IMR-90 (cell line): ENCODE measurements around the gene CGNL1. TPM values are rescaled to one million over a fixed set of nuclear protein-coding genes. Genes with fewer than 3 reads are reported as not detected.

Experiments
- ATAC-seq: fragments of 200-7000 bp; cut with Tn5 transposase; 2 replicates; pipeline ENCODE4 v1.9.1; 2020; ENCODE audit warnings: low read depth, mild to moderate bottlenecking, moderate library complexity
- BruUV-seq: library from RNA; stranded (reverse); fragments of 400-500 nt; replicated peaks from 2 replicates; lab custom pipeline; 2021; lab: Mats Ljungman, UMichigan
- CTCF ChIA-PET: fragments of 300-600 bp; formaldehyde crosslinking; extraction: SDS; loops from one replicate; lab custom pipeline; 2021; ENCODE audit warnings: antibody characterized with exemption; lab: Yijun Ruan, JAX
- POLR2A ChIA-PET: fragments of 300-600 bp; sonication (Branson Sonifier 250); formaldehyde crosslinking; loops from one replicate; lab custom pipeline; 2022; ENCODE audit warnings: antibody characterized with exemption; ENCODE audit not compliant: unreplicated experiment; lab: Charles Lee
- DNase-seq: peaks from one replicate; pipeline ENCODE4 v3.0.0; 2013
- H2AFZ ChIP-seq: replicated peaks from 2 replicates; pipeline ENCODE3; 2013; ENCODE audit warnings: low read length, mild to moderate bottlenecking; ENCODE audit not compliant: poor library complexity
- H2AK5ac ChIP-seq: 2 replicates; pipeline ENCODE4 v1.6.1; 2013; ENCODE audit warnings: low read depth, low read length, inconsistent platforms
- H2AK9ac ChIP-seq: replicated peaks from 2 replicates; pipeline ENCODE3; 2013; ENCODE audit warnings: mild to moderate bottlenecking, low read depth, low read length, moderate library complexity; ENCODE audit not compliant: poor library complexity
- H2BK120ac ChIP-seq: 2 replicates; pipeline ENCODE4 v1.6.1; 2013; ENCODE audit warnings: low read depth, low read length, inconsistent platforms
- H2BK15ac ChIP-seq: 3 replicates; pipeline ENCODE4 v1.6.1; 2013; ENCODE audit warnings: low read depth, low read length, inconsistent platforms
- H2BK20ac ChIP-seq: 2 replicates; pipeline ENCODE4 v1.6.1; 2013; ENCODE audit warnings: low read depth, mild to moderate bottlenecking, inconsistent platforms, low read length, moderate library complexity
- H2BK5ac ChIP-seq: 2 replicates; pipeline ENCODE4 v1.6.1; 2013; ENCODE audit warnings: mild to moderate bottlenecking, low read depth, low read length, inconsistent platforms; ENCODE audit not compliant: poor library complexity, severe bottlenecking
- H3K14ac ChIP-seq: replicated peaks from 2 replicates; pipeline ENCODE4 v1.6.1; 2013; ENCODE audit warnings: low read depth, low read length, inconsistent platforms
- H3K18ac ChIP-seq: 2 replicates; pipeline ENCODE4 v1.6.1; 2013; ENCODE audit warnings: low read depth, low read length, control low read depth
- H3K23ac ChIP-seq: 2 replicates; pipeline ENCODE4 v1.6.1; 2013; ENCODE audit warnings: low read depth, low read length, inconsistent platforms
- H3K27ac ChIP-seq: 2 replicates; pipeline ENCODE4 v1.5.1; 2013; ENCODE audit warnings: mild to moderate bottlenecking, control low read depth, low read length; ENCODE audit not compliant: insufficient read depth
- H3K27me3 ChIP-seq: 2 replicates; pipeline ENCODE4 v1.6.1; 2013; ENCODE audit warnings: low read length; ENCODE audit not compliant: control insufficient read depth, insufficient read depth
- H3K36me3 ChIP-seq: 2 replicates; pipeline ENCODE4 v1.6.1; 2013; ENCODE audit warnings: low read length, mixed read lengths; ENCODE audit not compliant: control insufficient read depth, insufficient read depth
- H3K4ac ChIP-seq: 2 replicates; pipeline ENCODE4 v1.6.1; 2013; ENCODE audit warnings: low read depth, low read length, inconsistent platforms
- H3K4me1 ChIP-seq: 2 replicates; pipeline ENCODE4 v1.6.1; 2013; ENCODE audit warnings: low read length, mixed read lengths; ENCODE audit not compliant: control insufficient read depth, insufficient read depth
- H3K4me2 ChIP-seq: 2 replicates; pipeline ENCODE4 v1.6.1; 2013; ENCODE audit warnings: low read depth, mild to moderate bottlenecking, control low read depth, low read length, moderate library complexity
- H3K4me3 ChIP-seq: 2 replicates; pipeline ENCODE4 v1.5.1; 2013; ENCODE audit warnings: low read depth, mild to moderate bottlenecking, control low read depth, low read length, moderate library complexity; ENCODE audit not compliant: insufficient read depth
- H3K56ac ChIP-seq: 2 replicates; pipeline ENCODE4 v1.6.1; 2013; ENCODE audit warnings: low read length, inconsistent platforms; ENCODE audit not compliant: insufficient read depth; ENCODE audit errors: extremely low read depth
- H3K79me1 ChIP-seq, 2 experiments: 2 replicates each; pipeline ENCODE4 v1.6.1; 2013; ENCODE audit warnings: low read length in 2 of 2, inconsistent platforms in 1 of 2, low read depth in 1 of 2
- H3K9ac ChIP-seq: 2 replicates; pipeline ENCODE4 v1.6.1; 2013; ENCODE audit warnings: low read depth, low read length, control low read depth
- H3K9me1 ChIP-seq: 2 replicates; pipeline ENCODE4 v1.6.1; 2013; ENCODE audit warnings: low read length, inconsistent platforms; ENCODE audit not compliant: insufficient read depth
- H3K9me3 ChIP-seq: 2 replicates; pipeline ENCODE4 v1.6.1; 2013; ENCODE audit warnings: low read length; ENCODE audit not compliant: control insufficient read depth, insufficient read depth
- H4K20me1 ChIP-seq: 2 replicates; pipeline ENCODE4 v1.6.1; 2013; ENCODE audit warnings: low read length, inconsistent platforms; ENCODE audit not compliant: insufficient read depth
- H4K5ac ChIP-seq: 2 replicates; pipeline ENCODE4 v1.6.1; 2013; ENCODE audit warnings: mild to moderate bottlenecking, low read depth, low read length, control low read depth
- H4K8ac ChIP-seq, 2 experiments: 2 replicates each; pipeline ENCODE4 v1.6.1; 2013; ENCODE audit warnings: low read depth in 2 of 2, low read length in 2 of 2, control low read depth in 1 of 2, inconsistent platforms in 1 of 2
- H4K91ac ChIP-seq: 2 replicates; pipeline ENCODE4 v1.6.1; 2013; ENCODE audit warnings: low read depth, low read length, inconsistent platforms; ENCODE audit not compliant: insufficient read depth
- CEBPB ChIP-seq: IDR thresholded peaks from 2 replicates; pipeline ENCODE4 v1.6.1; 2012; ENCODE audit warnings: low read depth, low read length, improper control_type of control experiment
- WGBS, 2 experiments: methylation state at CpG; one replicate each; pipeline versions ENCODE4 v1.1.5 to v1.1.7; 2013; ENCODE audit warnings: missing lambda C conversion rate in 2 of 2; ENCODE audit not compliant: insufficient read length in 1 of 2; ENCODE audit errors: extremely low coverage in 2 of 2; 5-methylcytosine and 5-hydroxymethylcytosine counted together
- dilution Hi-C: fragments of 300-500 bp; cut with HindIII; formaldehyde crosslinking; loops from one replicate; pipeline ENCODE4 v1.14.3; 2018; ENCODE audit warnings: low sequenced_read_pairs; ENCODE audit not compliant: unreplicated experiment
- in situ Hi-C: fragments of 300-500 bp; cut with MboI; formaldehyde crosslinking; loops from 3 replicates; pipeline ENCODE4 v1.14.3; 2019; ENCODE audit warnings: low sequenced_read_pairs, inconsistent platforms, mixed read lengths
- intact Hi-C: fragments of 100-400 bp; cut with micrococcal nuclease; formaldehyde crosslinking; loops from 2 replicates; pipeline ENCODE4 v1.10.0; 2022
- polyA plus RNA-seq, 3 experiments: library from polyadenylated mRNA; depleted of rRNA; stranded (reverse); fragments of >200 nt; gene quantifications; 2 replicates each; pipeline ENCODE4 v1.2.3, GENCODE V29; 2012; ENCODE audit warnings: low replicate concordance in 1 of 3
- total RNA-seq: library from RNA; depleted of rRNA; stranded (reverse); fragments of >200 nt; gene quantifications from 2 replicates; pipeline ENCODE4 v1.2.3, GENCODE V29; 2012
- TF ChIP-seq, protein P1 (sequence below): fragments of 150-350 bp; IDR thresholded peaks from 2 replicates; pipeline ENCODE4 v1.6.1; 2017; ENCODE audit warnings: mild to moderate bottlenecking, antibody characterized with exemption, low read length, low read depth

CGNL1 gene
- total and polyA plus RNA-seq, 2 of the 4 experiments (the other 2 are of a cell fraction) = 0.07 to 0.18 TPM

DNA sequence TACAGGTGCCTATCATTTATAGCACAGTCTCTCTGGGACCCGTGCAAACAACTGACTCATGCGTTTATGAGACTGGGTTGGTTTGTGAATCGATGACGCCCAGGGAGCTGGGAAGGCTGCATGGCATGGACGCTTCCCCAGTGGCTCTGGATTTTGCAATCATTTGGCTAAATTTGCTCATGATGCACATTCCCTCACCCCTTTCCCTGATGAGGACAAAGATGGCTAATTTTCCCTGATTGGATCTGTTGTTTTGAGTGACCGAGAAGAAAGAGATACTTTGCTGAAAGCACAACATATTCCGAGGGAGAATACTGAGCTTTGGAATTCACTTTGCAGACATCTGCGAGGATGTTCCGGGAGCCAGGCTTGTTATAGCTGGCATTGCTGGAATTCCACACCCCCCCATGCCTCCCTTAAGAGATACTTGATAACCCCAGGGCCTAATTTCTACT, 51.1 kb downstream of the CGNL1 start:
- Histone ChIP-seq H2BK15ac (no peak overlapping the region), H3K27me3 (peaks cover 19% of the 10 kb centered on the region), H3K18ac (no peak overlapping the region), H2AK9ac (no peak overlapping the region), H2BK20ac (no peak overlapping the region), H2BK120ac (no peak overlapping the region), H3K27ac (no peak overlapping the region), H3K4ac (no peak overlapping the region), H3K23ac (no peak overlapping the region), H3K56ac (no peak overlapping the region), H3K36me3 (no peaks in the 10 kb centered on the region), H4K5ac (no peak overlapping the region), H4K8ac (no peak overlapping the region), H4K20me1 (no peaks in the 10 kb centered on the region), H2AK5ac (no peak overlapping the region), H3K4me3 (no peak overlapping the region), H3K14ac (no peak overlapping the region), H3K9me1 (peaks cover 3% of the 10 kb centered on the region; the same call in 1 of the 2 replicates), H3K9ac (no peak overlapping the region), H2BK5ac (no peak overlapping the region), H3K4me2 (no peak overlapping the region), H3K4me1 (peaks cover 4% of the 10 kb centered on the region; the same call in 1 of the 2 replicates), H3K79me1 (no peaks in the 10 kb centered on the region), H4K91ac (no peak overlapping the region), H2AFZ (peak overlapping the region; percentile 11), H3K9me3 (no peaks in the 10 kb centered on the region)
- DNase-seq (no peak), ATAC-seq (peak; percentile 72)
- no TSS peak for BruUV-seq
- ChIA-PET POLR2A (no interaction called here), CTCF (interaction anchor here (0.6 kb wide), 1 partner anchor 10 kb away, joined by 3 read pairs; no protein-coding TSS in a partner anchor)
- dilution Hi-C loops = no loop called here
- intact Hi-C loops = no loop called here
- in situ Hi-C loops = no loop called here
- no CpG with 5 or more reads among the region's 9 CpGs for WGBS, 2 experiments
- peak; percentile 54; the same call in 1 of the 2 replicates for TF ChIP-seq CEBPB
- TF ChIP-seq, protein P1, sequence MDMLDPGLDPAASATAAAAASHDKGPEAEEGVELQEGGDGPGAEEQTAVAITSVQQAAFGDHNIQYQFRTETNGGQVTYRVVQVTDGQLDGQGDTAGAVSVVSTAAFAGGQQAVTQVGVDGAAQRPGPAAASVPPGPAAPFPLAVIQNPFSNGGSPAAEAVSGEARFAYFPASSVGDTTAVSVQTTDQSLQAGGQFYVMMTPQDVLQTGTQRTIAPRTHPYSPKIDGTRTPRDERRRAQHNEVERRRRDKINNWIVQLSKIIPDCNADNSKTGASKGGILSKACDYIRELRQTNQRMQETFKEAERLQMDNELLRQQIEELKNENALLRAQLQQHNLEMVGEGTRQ = no peak
